Measurements from ENCODE around the gene GRAMD2B. TPM values are rescaled to one million over a fixed set of nuclear protein-coding genes. Genes with fewer than 3 reads are reported as not detected.

GRAMD2B gene
- total RNA-seq, 1 donor from 2014 or later: 13.7 TPM

DNA sequence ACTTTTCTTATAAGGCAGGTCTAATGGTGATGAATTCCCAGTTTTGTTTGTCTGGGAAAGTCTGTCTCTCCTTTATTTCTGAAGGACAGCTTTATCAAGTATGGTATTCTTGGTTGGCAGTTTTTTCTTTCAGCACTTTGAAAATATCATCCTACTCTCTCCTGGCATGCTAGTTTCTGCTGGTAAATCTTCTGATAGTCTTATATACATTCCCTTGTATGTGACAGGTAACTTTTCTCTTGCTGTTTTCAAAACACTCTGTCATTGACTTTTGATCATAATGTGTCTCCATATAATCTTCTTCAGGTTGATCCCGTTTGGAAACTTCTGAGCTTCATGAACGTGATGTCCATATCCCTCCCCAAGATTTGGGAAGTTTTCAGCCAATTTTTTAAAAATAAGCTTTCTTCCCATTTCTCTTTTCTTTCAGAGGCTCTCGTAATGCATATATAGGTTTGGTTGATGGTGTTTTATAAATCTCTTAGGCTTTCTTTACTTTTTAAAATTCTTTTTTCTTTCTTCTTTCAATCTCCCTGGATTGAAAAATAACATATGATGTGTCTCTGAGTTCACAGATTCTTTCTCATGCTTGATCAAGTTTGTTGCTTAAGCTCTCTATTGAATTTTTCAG, 22.5 kb upstream of the GRAMD2B start:
- no peak for ATAC-seq
- Histone ChIP-seq H3K9me3 (peaks cover 23% of the 10 kb centered on the region), H3K27ac (no peak overlapping the region), H3K4me3 (no peak overlapping the region), H3K36me3 (no peaks in the 10 kb centered on the region), H3K4me1 (no peaks in the 10 kb centered on the region), H3K27me3 (ENCODE audit: low read depth) (no peaks in the 10 kb centered on the region)
- TF ChIP-seq, protein P1, sequence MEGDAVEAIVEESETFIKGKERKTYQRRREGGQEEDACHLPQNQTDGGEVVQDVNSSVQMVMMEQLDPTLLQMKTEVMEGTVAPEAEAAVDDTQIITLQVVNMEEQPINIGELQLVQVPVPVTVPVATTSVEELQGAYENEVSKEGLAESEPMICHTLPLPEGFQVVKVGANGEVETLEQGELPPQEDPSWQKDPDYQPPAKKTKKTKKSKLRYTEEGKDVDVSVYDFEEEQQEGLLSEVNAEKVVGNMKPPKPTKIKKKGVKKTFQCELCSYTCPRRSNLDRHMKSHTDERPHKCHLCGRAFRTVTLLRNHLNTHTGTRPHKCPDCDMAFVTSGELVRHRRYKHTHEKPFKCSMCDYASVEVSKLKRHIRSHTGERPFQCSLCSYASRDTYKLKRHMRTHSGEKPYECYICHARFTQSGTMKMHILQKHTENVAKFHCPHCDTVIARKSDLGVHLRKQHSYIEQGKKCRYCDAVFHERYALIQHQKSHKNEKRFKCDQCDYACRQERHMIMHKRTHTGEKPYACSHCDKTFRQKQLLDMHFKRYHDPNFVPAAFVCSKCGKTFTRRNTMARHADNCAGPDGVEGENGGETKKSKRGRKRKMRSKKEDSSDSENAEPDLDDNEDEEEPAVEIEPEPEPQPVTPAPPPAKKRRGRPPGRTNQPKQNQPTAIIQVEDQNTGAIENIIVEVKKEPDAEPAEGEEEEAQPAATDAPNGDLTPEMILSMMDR (IDR thresholded peaks at IDR 0.05): no peak
- DNase-seq: no peak
- intact Hi-C loops (cut with DNase I): no loop called here

DNA sequence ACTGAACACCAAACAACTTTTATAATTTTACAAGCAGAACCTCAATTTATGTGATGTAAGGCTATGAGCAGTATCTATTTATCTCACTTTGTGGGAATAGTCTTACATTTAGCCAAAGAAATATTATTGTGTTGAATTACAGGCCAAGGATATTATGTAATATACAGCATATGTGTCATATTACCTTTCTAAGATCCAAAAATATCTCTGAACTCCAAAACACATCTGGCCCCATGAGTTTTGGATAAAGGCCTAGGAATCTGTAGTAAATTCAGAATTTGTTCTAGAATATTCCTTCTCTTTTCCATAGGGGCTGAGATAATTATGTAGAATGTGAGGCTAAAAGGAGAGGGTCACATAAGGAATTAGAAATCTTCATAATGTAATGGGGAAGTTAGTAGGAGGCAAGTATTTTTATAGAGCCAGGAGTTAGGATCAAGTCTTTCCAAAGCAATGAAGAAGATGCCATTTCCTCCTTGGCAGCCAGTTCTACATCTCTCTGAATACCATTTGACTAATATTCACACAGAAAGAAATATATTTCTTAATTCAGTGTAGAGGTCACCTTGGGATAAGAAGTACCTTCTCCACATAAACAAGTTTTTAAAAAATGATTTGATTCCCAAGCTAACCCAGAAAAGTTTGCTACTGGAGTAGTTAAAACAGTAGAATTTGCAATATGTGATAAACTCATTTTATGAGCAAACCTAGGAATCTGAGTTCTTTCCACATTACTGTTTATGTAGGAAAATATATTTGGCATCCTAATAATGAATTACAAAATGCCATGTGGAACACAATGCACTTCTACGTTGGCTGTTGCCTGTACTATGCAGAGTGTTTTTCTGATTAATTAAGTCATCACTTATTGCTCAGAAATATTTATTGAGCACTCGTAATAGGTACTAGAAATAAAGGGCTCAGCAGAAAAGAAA, 20.3 kb upstream of the GRAMD2B start:
- Histone ChIP-seq H3K4me3 (no peak overlapping the region), H3K27ac (no peak overlapping the region), H3K4me1 (no peaks in the 10 kb centered on the region), H3K36me3 (no peaks in the 10 kb centered on the region), H3K9me3 (peaks cover 23% of the 10 kb centered on the region), H3K27me3 (ENCODE audit: low read depth) (no peaks in the 10 kb centered on the region)
- ATAC-seq: no peak
- no peak for DNase-seq
- intact Hi-C loops (cut with DNase I): no loop called here
- TF ChIP-seq, protein P1 (IDR thresholded peaks at IDR 0.05): no peak

DNA sequence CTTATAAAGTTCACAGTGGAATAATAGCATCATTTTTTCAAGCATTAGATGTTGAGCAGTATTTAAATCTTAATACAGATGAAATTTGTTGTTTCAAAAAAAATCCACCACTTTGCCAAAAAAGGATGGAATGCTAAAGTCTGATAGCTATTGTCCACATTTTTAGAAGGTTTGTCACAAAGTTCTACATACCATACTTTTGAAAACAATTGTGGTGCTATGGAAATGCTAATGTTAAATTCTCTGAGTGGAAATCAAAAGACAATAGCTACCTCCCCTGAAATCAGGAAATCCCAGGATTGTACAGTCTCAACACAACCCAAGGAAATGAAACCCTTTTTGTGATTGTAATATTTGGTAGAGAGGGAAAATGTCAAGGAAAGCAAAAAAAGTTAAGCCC, 19.3 kb upstream of the GRAMD2B start:
- intact Hi-C loops (cut with DNase I): no loop called here
- ATAC-seq (no peak), DNase-seq (no peak)
- Histone ChIP-seq H3K9me3 (peaks cover 23% of the 10 kb centered on the region), H3K36me3 (no peaks in the 10 kb centered on the region), H3K27ac (no peak overlapping the region), H3K4me3 (no peak overlapping the region), H3K27me3 (ENCODE audit: low read depth) (no peaks in the 10 kb centered on the region), H3K4me1 (no peaks in the 10 kb centered on the region)
- TF ChIP-seq, protein P1 (IDR thresholded peaks at IDR 0.05): no peak

DNA sequence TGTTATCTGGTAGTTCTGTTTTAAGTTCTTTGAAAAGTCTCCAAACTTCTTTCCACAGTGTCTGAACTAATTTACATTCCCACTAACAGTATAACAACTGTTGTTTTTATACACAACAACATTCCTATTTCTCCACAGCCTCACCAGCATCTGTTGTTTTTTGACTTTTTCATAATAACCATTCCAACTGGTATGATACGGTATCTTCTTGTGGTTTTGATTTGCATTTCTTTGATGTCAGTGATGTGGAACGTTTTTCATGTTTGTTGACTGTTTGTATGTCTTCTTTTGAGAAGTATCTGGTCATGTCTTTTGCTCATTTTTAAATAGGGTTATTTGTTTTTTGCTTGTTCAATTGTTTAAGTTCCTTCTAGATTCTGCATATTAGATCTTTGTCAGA, 12.6 kb upstream of the GRAMD2B start:
- no peaks in the 10 kb centered on the region for H3K36me3 ChIP-seq
- no peak overlapping the region for H3K27ac ChIP-seq
- H3K9me3 ChIP-seq: no peaks in the 10 kb centered on the region
- TF ChIP-seq, protein P1 (IDR thresholded peaks at IDR 0.05): no peak
- intact Hi-C loops (cut with DNase I): no loop called here
- ATAC-seq (no peak), DNase-seq (no peak)
- H3K4me3 ChIP-seq: no peak overlapping the region
- peaks cover 6% of the 10 kb centered on the region for H3K4me1 ChIP-seq
- H3K27me3 ChIP-seq (ENCODE audit: low read depth): no peaks in the 10 kb centered on the region

DNA sequence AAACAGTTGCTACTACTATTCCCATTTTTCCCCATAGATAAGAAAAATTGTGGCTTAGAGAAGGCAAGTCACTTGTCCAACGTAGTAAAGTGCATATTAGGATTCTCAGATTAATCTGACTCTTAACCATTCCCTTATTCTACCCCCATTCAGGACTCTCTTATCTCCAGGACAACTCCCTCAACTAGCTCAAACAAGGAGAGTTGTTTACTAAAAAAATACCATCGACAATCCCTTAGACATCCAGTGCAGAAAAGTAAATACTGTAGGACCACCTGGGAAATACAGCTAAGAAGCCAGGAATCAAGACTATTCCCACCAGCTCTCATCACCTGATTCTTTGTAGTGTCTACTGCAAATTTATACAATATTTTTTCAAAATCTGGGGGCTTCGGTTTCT, 9.4 kb upstream of the GRAMD2B start:
- Histone ChIP-seq H3K27ac (no peak overlapping the region), H3K4me1 (peaks cover 13% of the 10 kb centered on the region), H3K4me3 (no peak overlapping the region), H3K27me3 (ENCODE audit: low read depth) (no peaks in the 10 kb centered on the region), H3K36me3 (no peaks in the 10 kb centered on the region), H3K9me3 (no peaks in the 10 kb centered on the region)
- no peak for DNase-seq
- ATAC-seq: no peak
- intact Hi-C loops (cut with DNase I): no loop called here
- TF ChIP-seq, protein P1 (IDR thresholded peaks at IDR 0.05): no peak

All from lower lobe of right lung (tissue), 2 donors.